OCI-LY1 (cell line): ENCODE results near the gene CAMK2D.

ENCODE experiments used
- H2AFZ ChIP-seq: fragments of 200-600 bp; sonication (generic), shearing (Covaris generic); 2 replicates; pipeline ENCODE4 v1.6.0; 2014; ENCODE audit warnings: antibody characterized with exemption, mild to moderate bottlenecking, low read length
- H3F3A ChIP-seq: fragments of 200-600 bp; sonication (generic), shearing (Covaris generic); 2 replicates; pipeline ENCODE4 v1.6.0; 2014; ENCODE audit warnings: mild to moderate bottlenecking, antibody characterized with exemption, low read length, moderate library complexity; ENCODE audit not compliant: insufficient read depth
- H3K27ac ChIP-seq: fragments of 200-600 bp; sonication (generic); 2 replicates; pipeline ENCODE4 v1.5.1; 2014; ENCODE audit warnings: low read length, mixed run types, mild to moderate bottlenecking, low read depth; ENCODE audit not compliant: poor library complexity, severe bottlenecking
- H3K27me3 ChIP-seq: fragments of 200-600 bp; sonication (generic); 2 replicates; pipeline ENCODE4 v1.6.0; 2014; ENCODE audit warnings: antibody characterized with exemption, mild to moderate bottlenecking, low read length, moderate library complexity; ENCODE audit not compliant: insufficient read depth
- H3K36me3 ChIP-seq: fragments of 200-600 bp; sonication (generic); 2 replicates; pipeline ENCODE4 v1.6.1; 2014; ENCODE audit warnings: mild to moderate bottlenecking, antibody characterized with exemption, low read length, moderate library complexity, mixed read lengths; ENCODE audit not compliant: insufficient read depth
- H3K4me1 ChIP-seq: fragments of 200-600 bp; sonication (generic); 2 replicates; pipeline ENCODE4 v1.5.1; 2014; ENCODE audit warnings: mild to moderate bottlenecking, low read length, moderate library complexity; ENCODE audit not compliant: insufficient read depth, severe bottlenecking
- H3K4me2 ChIP-seq: fragments of 200-600 bp; sonication (generic), shearing (Covaris generic); 2 replicates; pipeline ENCODE4 v1.6.1; 2014; ENCODE audit warnings: low read length
- H3K4me3 ChIP-seq: fragments of 200-600 bp; sonication (generic); 2 replicates; pipeline ENCODE4 v1.5.1; 2014; ENCODE audit warnings: low read length, low read depth, mild to moderate bottlenecking, mixed read lengths; ENCODE audit not compliant: poor library complexity, severe bottlenecking
- H3K79me2 ChIP-seq: fragments of 200-600 bp; shearing (Covaris generic); 2 replicates; pipeline ENCODE4 v1.6.1; 2016; ENCODE audit warnings: mixed run types, low read length, mixed read lengths; ENCODE audit not compliant: insufficient read depth
- H3K9ac ChIP-seq: fragments of 200-600 bp; sonication (generic), shearing (Covaris generic); 2 replicates; pipeline ENCODE4 v1.6.1; 2014; ENCODE audit warnings: mild to moderate bottlenecking, low read length, mixed read lengths
- H3K9me2 ChIP-seq: fragments of 200-600 bp; sonication (generic), shearing (Covaris generic); 2 replicates; pipeline ENCODE4 v1.6.1; 2014; ENCODE audit warnings: low read depth, mild to moderate bottlenecking, low read length, mixed read lengths
- H3K9me3 ChIP-seq: fragments of 200-600 bp; shearing (Covaris generic); 2 replicates; pipeline ENCODE4 v1.6.1; 2014; ENCODE audit warnings: low read length, mixed read lengths
- H4K20me1 ChIP-seq: fragments of 200-600 bp; sonication (generic), shearing (Covaris generic); 2 replicates; pipeline ENCODE4 v1.6.0; 2016; ENCODE audit warnings: mild to moderate bottlenecking, low read length; ENCODE audit not compliant: insufficient read depth
- CTCF ChIP-seq: fragments of 200-600 bp; sonication (generic), shearing (Covaris generic); IDR thresholded peaks from 2 replicates; pipeline ENCODE4 v1.5.1; 2017; ENCODE audit warnings: mild to moderate bottlenecking, antibody characterized with exemption, low read length, moderate library complexity, mixed read lengths
- EZH2 ChIP-seq: fragments of 200-600 bp; sonication (generic), shearing (Covaris generic); IDR thresholded peaks from 2 replicates; pipeline ENCODE4 v1.8.0; 2017; ENCODE audit warnings: borderline replicate concordance, mixed run types, mild to moderate bottlenecking, antibody characterized with exemption, low read length, moderate library complexity, mixed read lengths

Gene CAMK2D

GRCh38 chr4:113761620-113762185 is at the start of gene CAMK2D:
CAMK2D (minus strand) TSS chr4:113761738; CDS start chr4:113761068, 670 bp downstream.
- Histone ChIP-seq H3K9ac (peak within 1 kb of the TSS; percentile 95), H3K27me3 (no peaks in the 10 kb centered on the region), H3K4me3 (peak within 1 kb of the TSS; percentile 91), H3K9me2 (no peaks in the 10 kb centered on the region), H3K79me2 (peaks cover 42% of the 10 kb centered on the region), H3K27ac (peak within 1 kb of the TSS; percentile 98), H4K20me1 (no peaks in the 10 kb centered on the region), H3K4me1 (peaks cover 34% of the 10 kb centered on the region), H3K4me2 (peak within 1 kb of the TSS; percentile 67), H3K36me3 (peaks cover 21% of the 10 kb centered on the region; the same call in 1 of the 2 replicates), H3F3A (no peaks in the 10 kb centered on the region), H2AFZ (no peak within 1 kb of the TSS), H3K9me3 (no peaks in the 10 kb centered on the region)
- TF ChIP-seq EZH2 (no peak), CTCF (peak; percentile 71)

DNA sequence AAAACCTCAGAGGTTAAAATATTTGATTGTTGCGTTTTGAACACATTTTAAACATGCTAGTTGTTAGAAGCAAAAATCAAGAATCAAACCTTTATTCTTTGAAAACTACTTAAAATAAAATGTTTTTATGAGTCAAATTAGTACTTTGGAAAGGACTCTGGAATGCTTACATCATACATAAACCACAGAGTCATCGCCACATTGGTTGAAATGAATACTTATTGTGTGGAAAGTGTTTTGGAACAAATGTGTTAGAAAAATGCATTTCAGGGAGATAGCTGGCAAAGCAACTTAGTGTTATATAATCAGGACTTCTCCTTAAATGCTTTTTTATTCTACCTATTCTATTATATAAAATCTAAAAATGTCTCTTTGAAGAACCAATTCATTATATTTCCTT is 49.4 kb upstream of the CAMK2D start:
- no peaks in the 10 kb centered on the region for H3K27me3 ChIP-seq
- H3K9me3 ChIP-seq: no peaks in the 10 kb centered on the region
- no peak overlapping the region for H3K4me3 ChIP-seq
- no peak overlapping the region for H3K9ac ChIP-seq
- no peak for TF ChIP-seq EZH2
- no peak for TF ChIP-seq CTCF
- H3K36me3 ChIP-seq: no peaks in the 10 kb centered on the region
- H3K79me2 ChIP-seq: no peaks in the 10 kb centered on the region
- H3K4me2 ChIP-seq: no peak overlapping the region
- no peaks in the 10 kb centered on the region for H4K20me1 ChIP-seq
- H2AFZ ChIP-seq: no peak overlapping the region
- H3K27ac ChIP-seq: no peak overlapping the region
- no peaks in the 10 kb centered on the region for H3F3A ChIP-seq
- no peaks in the 10 kb centered on the region for H3K4me1 ChIP-seq
- no peaks in the 10 kb centered on the region for H3K9me2 ChIP-seq

- no peaks in the 10 kb centered on the region for H3K36me3 ChIP-seq
- no peaks in the 10 kb centered on the region for H4K20me1 ChIP-seq
- no peak overlapping the region for H2AFZ ChIP-seq
- TF ChIP-seq CTCF (no peak), EZH2 (no peak)
- H3K4me1 ChIP-seq: no peaks in the 10 kb centered on the region
- no peaks in the 10 kb centered on the region for H3F3A ChIP-seq
- no peak overlapping the region for H3K4me3 ChIP-seq
- H3K27me3 ChIP-seq: no peaks in the 10 kb centered on the region
- no peak overlapping the region for H3K27ac ChIP-seq
- no peaks in the 10 kb centered on the region for H3K9me2 ChIP-seq
- H3K9me3 ChIP-seq: peaks cover under 1% of the 10 kb centered on the region; the same call in 1 of the 2 replicates
- H3K79me2 ChIP-seq: no peaks in the 10 kb centered on the region
- H3K4me2 ChIP-seq: no peak overlapping the region
- no peak overlapping the region for H3K9ac ChIP-seq
Measured at GRCh38 chr4:113809311-113809710, 47.8 kb upstream of the CAMK2D start.
